ENCODE data around the gene CERK. TPM values are rescaled to one million over a fixed set of nuclear protein-coding genes. Genes with fewer than 3 reads are reported as not detected.

The CERK gene
- total RNA-seq, 3 donors from 2014 or later, result 23.3 to 37.3 (median 26.5) TPM

- intact Hi-C loops (cut with DNase I; ENCODE audit: low total_unique reads), result loop anchor here (10.0 kb wide), 1 partner anchor 328 kb away; no protein-coding TSS in a partner anchor
- H3K27me3 ChIP-seq, result peaks cover 0 to 10% of the 10 kb centered on the region in 2 donors
- H3K27ac ChIP-seq, result no peak overlapping the region
- DNase-seq (ENCODE audit: low spot score in 2 of 2), result no peak
- no peaks in the 10 kb centered on the region for H3K36me3 ChIP-seq
- no peak for TF ChIP-seq CTCF (IDR thresholded peaks at IDR 0.05)
- TF ChIP-seq POLR2AphosphoS5 (IDR thresholded peaks at IDR 0.05), result no peak
- no peaks in the 10 kb centered on the region for H3K9me3 ChIP-seq
- no peak overlapping the region for H3K4me3 ChIP-seq
- no peaks in the 10 kb centered on the region for H3K4me1 ChIP-seq
Observed at GRCh38 chr22:46746620-46747019, 8.6 kb upstream of the CERK start.

- no peak for TF ChIP-seq POLR2A (IDR thresholded peaks at IDR 0.05)
- Histone ChIP-seq H3K4me3 (no peak overlapping the region), H3K4me1 (no peaks in the 10 kb centered on the region), H3K36me3 (no peaks in the 10 kb centered on the region), H3K27me3 (peaks cover 0 to 10% of the 10 kb centered on the region in 2 donors), H3K9me3 (no peaks in the 10 kb centered on the region), H3K27ac (no peak overlapping the region)
- intact Hi-C loops (cut with DNase I; ENCODE audit: low total_unique reads), result loop anchor here (10.0 kb wide), 1 partner anchor 329 kb away; no protein-coding TSS in a partner anchor
- DNase-seq (ENCODE audit: low spot score in 2 of 2), result no peak
Observed at GRCh38 chr22:46746192-46746591, 8.1 kb upstream of the CERK start.

- intact Hi-C loops (cut with DNase I; ENCODE audit: low total_unique reads), result loop anchor here (10.0 kb wide), 1 partner anchor 330 kb away; no protein-coding TSS in a partner anchor
- Histone ChIP-seq H3K9me3 (no peaks in the 10 kb centered on the region), H3K4me1 (no peaks in the 10 kb centered on the region), H3K27ac (no peak overlapping the region), H3K27me3 (peaks cover 0 to 10% of the 10 kb centered on the region in 2 donors), H3K4me3 (no peak overlapping the region), H3K36me3 (no peaks in the 10 kb centered on the region)
- TF ChIP-seq POLR2A (IDR thresholded peaks at IDR 0.05) (no peak), CTCF (IDR thresholded peaks at IDR 0.05) (no peak), POLR2AphosphoS5 (IDR thresholded peaks at IDR 0.05) (no peak)
- DNase-seq (ENCODE audit: low spot score in 2 of 2), result no peak
Observed at GRCh38 chr22:46744581-46744980, 6.5 kb upstream of the CERK start.

- no peaks in the 10 kb centered on the region for H3K4me1 ChIP-seq
- no peak overlapping the region for H3K4me3 ChIP-seq
- DNase-seq (ENCODE audit: low spot score in 2 of 2), result no peak
- peaks cover 0 to 2% of the 10 kb centered on the region in 2 donors for H3K27me3 ChIP-seq
- H3K9me3 ChIP-seq, result no peaks in the 10 kb centered on the region
- no peak overlapping the region for H3K27ac ChIP-seq
- H3K36me3 ChIP-seq, result no peaks in the 10 kb centered on the region
- TF ChIP-seq CTCF (IDR thresholded peaks at IDR 0.05) (no peak), POLR2A (IDR thresholded peaks at IDR 0.05) (no peak), POLR2AphosphoS5 (IDR thresholded peaks at IDR 0.05) (no peak)
- intact Hi-C loops (cut with DNase I; ENCODE audit: low total_unique reads), result loop anchor here (10.0 kb wide), 1 partner anchor 332 kb away; no protein-coding TSS in a partner anchor
Observed at GRCh38 chr22:46742576-46743221, 4.6 kb upstream of the CERK start.

DNA sequence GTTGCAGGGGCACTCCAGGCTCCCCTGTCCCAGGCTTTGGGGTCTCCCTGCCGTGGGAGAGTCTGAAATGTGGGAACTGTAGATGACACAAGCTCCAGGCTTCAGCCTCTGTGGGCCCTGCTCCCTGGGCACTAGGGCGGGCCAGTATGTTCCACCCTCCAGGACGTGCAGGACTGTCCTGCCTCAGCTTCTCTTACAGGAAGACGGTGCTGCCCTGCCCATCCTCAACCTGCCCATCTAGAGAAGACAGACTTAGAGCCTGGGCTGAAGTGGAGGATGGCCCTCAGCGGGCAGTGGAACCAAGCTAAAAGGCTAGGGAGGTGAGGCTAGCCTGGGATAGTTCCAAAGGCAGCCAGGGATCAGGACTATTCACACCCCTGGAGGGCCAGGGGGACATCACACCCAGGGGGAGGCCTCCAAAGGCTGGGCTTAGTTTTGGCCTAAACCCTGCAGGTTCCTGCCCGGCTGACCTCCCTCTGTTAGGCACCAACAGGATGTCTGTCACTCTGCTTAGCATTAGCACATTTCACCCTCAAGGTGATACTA, 4.0 kb upstream of the CERK start:
- Histone ChIP-seq H3K4me1 (no peaks in the 10 kb centered on the region), H3K4me3 (no peak overlapping the region), H3K36me3 (no peaks in the 10 kb centered on the region), H3K9me3 (no peaks in the 10 kb centered on the region), H3K27me3 (peaks cover 0 to 2% of the 10 kb centered on the region in 2 donors), H3K27ac (no peak overlapping the region)
- intact Hi-C loops (cut with DNase I; ENCODE audit: low total_unique reads), result loop anchor here (10.0 kb wide), 1 partner anchor 333 kb away; no protein-coding TSS in a partner anchor
- no peak for TF ChIP-seq CTCF (IDR thresholded peaks at IDR 0.05)
- TF ChIP-seq POLR2A (IDR thresholded peaks at IDR 0.05), result no peak
- TF ChIP-seq POLR2AphosphoS5 (IDR thresholded peaks at IDR 0.05), result no peak
- no peak for DNase-seq (ENCODE audit: low spot score in 2 of 2)
